ENCODE data around the gene RYR2. TPM values are rescaled to one million over a fixed set of nuclear protein-coding genes. Genes with fewer than 3 reads are reported as not detected.

The RYR2 gene
- total RNA-seq, 6 experiments from 2014 or later, result 0.02 to 0.43 (median 0.16) TPM

DNA sequence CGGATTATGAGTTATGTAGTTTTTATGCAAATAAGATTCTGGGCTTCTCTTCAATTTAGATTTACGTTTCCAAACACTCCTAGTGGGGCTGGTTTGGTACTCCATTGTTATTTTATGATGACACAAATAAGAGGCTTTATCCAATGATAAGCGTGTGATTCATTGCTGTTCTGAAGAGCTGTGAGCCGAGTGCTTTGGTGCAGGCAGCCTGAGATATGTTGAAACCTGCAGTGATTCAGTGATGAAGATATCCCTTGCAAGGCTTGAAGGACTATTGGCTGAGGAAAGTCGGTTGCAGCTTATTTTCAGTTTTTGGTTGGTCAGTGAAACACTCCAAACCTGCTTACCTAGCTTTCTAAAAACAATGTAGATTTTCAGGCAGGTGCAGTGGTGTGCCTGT, 112.2 kb downstream of the RYR2 start:
- no peak overlapping the region for H3K27ac ChIP-seq
- no peaks in the 10 kb centered on the region for H3K27me3 ChIP-seq
- WGBS (ENCODE audit: insufficient coverage, low coverage, low lambda C conversion rate, missing lambda C conversion rate), result 46% methylated on average over 5 of the region's 5 CpGs
- H3K4me1 ChIP-seq, result no peaks in the 10 kb centered on the region
- TF ChIP-seq POLR2A (IDR thresholded peaks at IDR 0.05), result no peak
- TF ChIP-seq, protein P1, sequence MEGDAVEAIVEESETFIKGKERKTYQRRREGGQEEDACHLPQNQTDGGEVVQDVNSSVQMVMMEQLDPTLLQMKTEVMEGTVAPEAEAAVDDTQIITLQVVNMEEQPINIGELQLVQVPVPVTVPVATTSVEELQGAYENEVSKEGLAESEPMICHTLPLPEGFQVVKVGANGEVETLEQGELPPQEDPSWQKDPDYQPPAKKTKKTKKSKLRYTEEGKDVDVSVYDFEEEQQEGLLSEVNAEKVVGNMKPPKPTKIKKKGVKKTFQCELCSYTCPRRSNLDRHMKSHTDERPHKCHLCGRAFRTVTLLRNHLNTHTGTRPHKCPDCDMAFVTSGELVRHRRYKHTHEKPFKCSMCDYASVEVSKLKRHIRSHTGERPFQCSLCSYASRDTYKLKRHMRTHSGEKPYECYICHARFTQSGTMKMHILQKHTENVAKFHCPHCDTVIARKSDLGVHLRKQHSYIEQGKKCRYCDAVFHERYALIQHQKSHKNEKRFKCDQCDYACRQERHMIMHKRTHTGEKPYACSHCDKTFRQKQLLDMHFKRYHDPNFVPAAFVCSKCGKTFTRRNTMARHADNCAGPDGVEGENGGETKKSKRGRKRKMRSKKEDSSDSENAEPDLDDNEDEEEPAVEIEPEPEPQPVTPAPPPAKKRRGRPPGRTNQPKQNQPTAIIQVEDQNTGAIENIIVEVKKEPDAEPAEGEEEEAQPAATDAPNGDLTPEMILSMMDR (IDR thresholded peaks at IDR 0.05), result no peak
- no peak for ATAC-seq
- no peaks in the 10 kb centered on the region for H3K36me3 ChIP-seq
- no peaks in the 10 kb centered on the region for H3K9me3 ChIP-seq
- H3K4me3 ChIP-seq, result no peak overlapping the region
- intact Hi-C loops (cut with DNase I), result no loop called here
- no peak for DNase-seq

DNA sequence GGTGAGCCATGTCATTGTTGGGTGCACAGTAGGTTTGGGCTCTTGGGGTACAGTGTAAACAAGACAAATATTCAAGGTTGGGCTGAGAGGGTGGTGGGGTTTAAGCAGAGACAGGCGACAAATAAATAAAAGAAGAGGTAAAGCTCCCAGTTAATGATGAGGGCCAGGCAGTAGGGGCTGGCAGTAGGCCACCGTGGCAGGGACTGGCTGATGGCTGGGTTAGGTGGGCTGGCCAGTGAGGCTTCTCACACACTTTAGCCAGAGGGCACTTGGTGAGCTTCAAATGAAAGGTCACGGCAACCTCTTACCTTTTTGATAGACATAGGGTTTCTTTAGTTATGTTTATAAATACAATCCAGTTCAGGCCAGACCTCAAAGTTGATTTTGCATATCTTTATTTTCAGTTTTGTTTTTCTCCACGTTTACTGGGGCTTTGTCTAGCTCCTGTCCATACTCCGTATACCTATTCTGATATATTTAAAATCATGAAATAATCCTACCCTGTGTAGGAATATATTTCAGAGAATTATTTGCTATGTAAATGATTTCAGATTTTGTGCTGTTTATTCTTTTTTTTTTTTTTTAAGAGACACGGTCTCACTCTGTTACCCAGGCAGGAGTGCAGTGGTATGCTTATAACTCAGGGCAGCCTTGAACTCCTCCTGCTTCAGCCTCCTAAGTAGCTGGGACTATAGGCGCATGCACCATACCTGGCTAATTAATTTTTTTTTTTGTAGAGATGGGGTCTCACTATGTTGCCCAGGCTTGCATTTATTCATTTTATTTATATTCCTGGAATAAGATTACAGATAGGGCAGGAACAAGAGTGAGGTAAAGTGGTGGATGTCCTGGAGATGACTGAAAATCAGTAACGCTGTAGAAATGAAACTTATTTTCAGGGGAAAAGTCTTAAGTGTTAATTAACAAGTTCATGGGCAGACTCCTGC, 122.7 kb downstream of the RYR2 start:
- whole genome bisulfite sequencing (ENCODE audit: insufficient coverage, low coverage, low lambda C conversion rate, missing lambda C conversion rate), result 60% methylated on average over 7 of the region's 8 CpGs
- no peak overlapping the region for H3K4me3 ChIP-seq
- ATAC-seq (no peak), DNase-seq (no peak)
- no peak overlapping the region for H3K27ac ChIP-seq
- no peaks in the 10 kb centered on the region for H3K27me3 ChIP-seq
- H3K9me3 ChIP-seq, result no peaks in the 10 kb centered on the region
- TF ChIP-seq, protein P1 (IDR thresholded peaks at IDR 0.05), result no peak
- TF ChIP-seq POLR2A (IDR thresholded peaks at IDR 0.05), result no peak
- no peaks in the 10 kb centered on the region for H3K4me1 ChIP-seq
- H3K36me3 ChIP-seq, result no peaks in the 10 kb centered on the region
- intact Hi-C loops (cut with DNase I), result no loop called here

DNA sequence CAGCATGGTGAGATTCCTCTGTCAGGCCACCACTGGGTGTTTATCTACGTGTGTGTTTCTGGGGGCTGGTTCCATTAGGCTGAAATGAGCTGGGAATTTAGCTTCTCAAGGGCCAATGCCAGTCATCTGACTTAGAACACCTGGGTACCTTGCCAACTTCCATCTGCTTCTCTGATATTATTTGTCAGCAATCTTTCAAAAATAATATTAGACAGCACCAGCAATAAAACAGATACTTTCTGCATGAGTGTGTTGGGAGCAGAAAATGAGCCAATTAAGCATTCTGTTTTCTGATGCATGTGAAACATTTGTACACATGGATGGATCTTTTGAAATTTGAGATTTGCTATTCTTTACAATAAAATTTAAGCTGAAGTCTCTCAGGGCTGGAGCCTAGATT, 124.1 kb downstream of the RYR2 start:
- TF ChIP-seq, protein P1 (IDR thresholded peaks at IDR 0.05), result no peak
- no peak for TF ChIP-seq POLR2A (IDR thresholded peaks at IDR 0.05)
- no peak for DNase-seq
- intact Hi-C loops (cut with DNase I), result no loop called here

DNA sequence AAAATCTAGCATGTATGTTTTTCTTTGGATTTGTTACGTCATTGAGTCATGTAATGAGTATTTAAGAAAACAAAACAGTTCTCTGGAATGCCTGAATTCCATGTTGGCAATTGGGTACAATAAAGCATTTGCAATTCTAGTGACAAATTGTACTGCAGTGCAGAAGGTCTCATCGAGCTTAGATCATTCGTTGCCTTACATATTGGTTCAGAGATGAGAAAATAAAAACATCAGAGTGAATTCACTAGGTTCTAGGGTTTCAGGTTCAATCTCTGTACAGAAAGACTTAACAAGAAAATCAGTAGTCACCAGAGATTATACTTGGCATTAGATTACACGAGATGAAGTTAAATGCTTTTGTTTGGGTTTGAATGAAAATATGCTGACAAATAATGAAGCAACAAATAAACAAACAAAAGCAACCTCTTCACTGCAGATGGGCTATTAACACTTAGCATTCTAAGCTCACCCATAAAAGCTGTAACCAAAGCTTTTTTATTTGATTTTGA, 124.7 kb downstream of the RYR2 start:
- H3K36me3 ChIP-seq, result no peaks in the 10 kb centered on the region
- no peak overlapping the region for H3K4me3 ChIP-seq
- no peaks in the 10 kb centered on the region for H3K27me3 ChIP-seq
- H3K4me1 ChIP-seq, result no peaks in the 10 kb centered on the region
- no peak for TF ChIP-seq POLR2A (IDR thresholded peaks at IDR 0.05)
- TF ChIP-seq, protein P1 (IDR thresholded peaks at IDR 0.05), result no peak
- no peak for ATAC-seq
- intact Hi-C loops (cut with DNase I), result no loop called here
- H3K27ac ChIP-seq, result no peak overlapping the region
- no peaks in the 10 kb centered on the region for H3K9me3 ChIP-seq
- whole genome bisulfite sequencing (ENCODE audit: insufficient coverage, low coverage, low lambda C conversion rate, missing lambda C conversion rate), result 41% methylated on average over 4 of the region's 4 CpGs
- DNase-seq, result no peak

More for the DNA sequence above, 124.1 kb downstream of the RYR2 start:
- WGBS (ENCODE audit: insufficient coverage, low coverage, low lambda C conversion rate, missing lambda C conversion rate), result 20% methylated on average over 1 of the region's 1 CpG
- Histone ChIP-seq H3K36me3 (no peaks in the 10 kb centered on the region), H3K4me1 (no peaks in the 10 kb centered on the region), H3K9me3 (no peaks in the 10 kb centered on the region), H3K4me3 (no peak overlapping the region), H3K27me3 (no peaks in the 10 kb centered on the region), H3K27ac (no peak overlapping the region)
- no peak for ATAC-seq
